ENCODE data around the gene FIGN.

Gene FIGN

DNA sequence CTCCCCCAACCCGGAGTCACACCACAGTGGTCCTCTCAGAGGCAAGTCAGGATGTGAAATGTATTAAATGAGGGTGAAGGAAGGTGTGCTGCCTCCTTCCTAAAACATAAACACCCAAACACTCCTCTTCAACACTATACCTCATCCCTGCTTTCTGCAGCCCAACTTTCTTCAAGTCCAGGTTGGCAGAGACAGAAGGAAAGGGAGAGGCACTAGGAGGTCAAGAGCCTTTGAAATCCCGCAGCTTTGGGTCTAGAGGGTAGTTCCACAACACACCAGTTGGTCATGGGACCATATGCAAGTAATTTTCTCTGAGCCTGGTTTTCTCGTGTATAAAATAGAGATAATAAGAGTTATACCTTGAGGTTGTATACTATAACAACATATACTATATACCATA, 38.4 kb downstream of the FIGN start:
- DNase-seq (ENCODE audit: extremely low read depth, insufficient read length) = no peak
- Histone ChIP-seq H3K4me3 (replicated peaks; ENCODE audit: low read depth, low read length) (no peak overlapping the region), H3K36me3 (ENCODE audit: control insufficient read depth, insufficient read depth, low read length) (no peaks in the 10 kb centered on the region), H3K27me3 (replicated peaks; ENCODE audit: control insufficient read depth, insufficient read depth, low read length) (no peaks in the 10 kb centered on the region; the same call in 1 of the 2 replicates)
- no peak for TF ChIP-seq CTCF (IDR thresholded peaks at IDR 0.05; ENCODE audit: insufficient read depth, low read length, poor library complexity, severe bottlenecking)

DNA sequence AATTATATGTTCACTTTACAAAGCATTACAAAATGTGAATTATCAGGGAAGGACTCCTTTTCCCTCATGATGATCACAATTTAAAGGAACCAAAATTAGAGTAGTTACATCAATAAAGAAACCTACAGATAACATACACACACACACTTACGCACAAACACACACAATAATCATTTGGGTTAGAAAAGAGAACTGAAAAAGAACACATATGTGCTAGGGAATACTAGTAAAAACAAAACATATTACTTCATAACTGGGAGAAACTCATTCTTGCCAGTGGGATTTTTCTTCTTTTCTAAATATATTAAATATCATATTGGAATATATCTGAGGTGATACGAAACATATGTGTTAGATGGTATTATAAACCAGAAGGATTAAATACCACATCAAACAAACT, 42.3 kb downstream of the FIGN start:
- no peaks in the 10 kb centered on the region for H3K27me3 ChIP-seq (replicated peaks; ENCODE audit: control insufficient read depth, insufficient read depth, low read length)
- DNase-seq (ENCODE audit: extremely low read depth, insufficient read length) = no peak
- H3K4me3 ChIP-seq (replicated peaks; ENCODE audit: low read depth, low read length) = no peak overlapping the region
- H3K36me3 ChIP-seq (ENCODE audit: control insufficient read depth, insufficient read depth, low read length) = no peaks in the 10 kb centered on the region
- no peak for TF ChIP-seq CTCF (IDR thresholded peaks at IDR 0.05; ENCODE audit: insufficient read depth, low read length, poor library complexity, severe bottlenecking)

GRCh38 chr2:163692611-163693482, 43.0 kb downstream of the FIGN start:
- TF ChIP-seq CTCF (IDR thresholded peaks at IDR 0.05; ENCODE audit: insufficient read depth, low read length, poor library complexity, severe bottlenecking) = no peak
- Histone ChIP-seq H3K4me3 (replicated peaks; ENCODE audit: low read depth, low read length) (no peak overlapping the region), H3K36me3 (ENCODE audit: control insufficient read depth, insufficient read depth, low read length) (no peaks in the 10 kb centered on the region), H3K27me3 (replicated peaks; ENCODE audit: control insufficient read depth, insufficient read depth, low read length) (no peaks in the 10 kb centered on the region)
- DNase-seq (ENCODE audit: extremely low read depth, insufficient read length) = no peak

- Histone ChIP-seq H3K4me3 (replicated peaks; ENCODE audit: low read depth, low read length) (no peak overlapping the region), H3K27me3 (replicated peaks; ENCODE audit: control insufficient read depth, insufficient read depth, low read length) (no peaks in the 10 kb centered on the region), H3K36me3 (ENCODE audit: control insufficient read depth, insufficient read depth, low read length) (no peaks in the 10 kb centered on the region)
- no peak for DNase-seq (ENCODE audit: extremely low read depth, insufficient read length)
- no peak for TF ChIP-seq CTCF (IDR thresholded peaks at IDR 0.05; ENCODE audit: insufficient read depth, low read length, poor library complexity, severe bottlenecking)
Observed at GRCh38 chr2:163692081-163692480, 43.7 kb downstream of the FIGN start.

- no peak overlapping the region for H3K4me3 ChIP-seq (replicated peaks; ENCODE audit: low read depth, low read length)
- no peaks in the 10 kb centered on the region for H3K27me3 ChIP-seq (replicated peaks; ENCODE audit: control insufficient read depth, insufficient read depth, low read length)
- no peak for DNase-seq (ENCODE audit: extremely low read depth, insufficient read length)
- TF ChIP-seq CTCF (IDR thresholded peaks at IDR 0.05; ENCODE audit: insufficient read depth, low read length, poor library complexity, severe bottlenecking) = no peak
- no peaks in the 10 kb centered on the region for H3K36me3 ChIP-seq (ENCODE audit: control insufficient read depth, insufficient read depth, low read length)
Observed at GRCh38 chr2:163690896-163691295, 44.9 kb downstream of the FIGN start.

Data from GM06990 (cell line).